DMS53 (cell line): ENCODE data around the gene EGR4.
"Not testable (repeated sequence)": the region's sequence is repeated elsewhere in the genome, so short reads cannot be mapped to it uniquely, and the experiment has no call there.

Experiments
- DNase-seq: peaks from one replicate; lab custom pipeline; 2025; lab: John Stamatoyannopoulos, UW

The EGR4 gene

GRCh38 chr2:73263540-73264331, 29.6 kb downstream of the EGR4 start:
- no peak for DNase-seq

GRCh38 chr2:73262691-73263429, 30.5 kb downstream of the EGR4 start:
- not testable (repeated sequence) for DNase-seq

GRCh38 chr2:73262108-73262651, 31.2 kb downstream of the EGR4 start:
- no peak for DNase-seq

- DNase-seq, result peak; percentile 56
Observed at GRCh38 chr2:73260338-73260984, 32.9 kb downstream of the EGR4 start.

- DNase-seq, result no peak
Observed at GRCh38 chr2:73259704-73260337, 33.5 kb downstream of the EGR4 start.

GRCh38 chr2:73259276-73259675, 34.1 kb downstream of the EGR4 start:
- DNase-seq, result no peak

GRCh38 chr2:73258913-73259215, 34.5 kb downstream of the EGR4 start:
- no peak for DNase-seq

GRCh38 chr2:73258186-73258912, 35.0 kb downstream of the EGR4 start:
- DNase-seq, result no peak

- no peak for DNase-seq
Observed at GRCh38 chr2:73257425-73258125, 35.8 kb downstream of the EGR4 start.

- DNase-seq, result no peak
Observed at GRCh38 chr2:73257021-73257420, 36.3 kb downstream of the EGR4 start.

- no peak for DNase-seq
Observed at GRCh38 chr2:73256618-73256922, 36.8 kb downstream of the EGR4 start.

GRCh38 chr2:73255907-73256617, 37.3 kb downstream of the EGR4 start:
- peak; percentile 13 for DNase-seq

- no peak for DNase-seq
Observed at GRCh38 chr2:73255007-73255644, 38.2 kb downstream of the EGR4 start.

GRCh38 chr2:73254343-73255006, 38.9 kb downstream of the EGR4 start:
- DNase-seq, result no peak

GRCh38 chr2:73253901-73254300, 39.4 kb downstream of the EGR4 start:
- peak; percentile 28 for DNase-seq

GRCh38 chr2:73253400-73253799, 39.9 kb downstream of the EGR4 start:
- DNase-seq, result peak; percentile 43

GRCh38 chr2:73252238-73253027, 40.9 kb downstream of the EGR4 start:
- DNase-seq, result no peak
